H1 (cell line): ENCODE measurements around the gene AP2A1. TPM values are rescaled to one million over a fixed set of nuclear protein-coding genes. Genes with fewer than 3 reads are reported as not detected.

Experiments
- CTCF ChIA-PET: fragments of 300-600 bp; sonication (Branson Sonifier 250); formaldehyde crosslinking; loops from one replicate; lab custom pipeline; 2021; ENCODE audit not compliant: partially characterized antibody; lab: Charles Lee
- POLR2A ChIA-PET: fragments of 300-600 bp; sonication (Branson Sonifier 250); formaldehyde crosslinking; loops from one replicate; lab custom pipeline; 2021; ENCODE audit warnings: inconsistent platforms; ENCODE audit not compliant: partially characterized antibody; lab: Charles Lee
- DNase-seq, 2 experiments: peaks; one replicate each; pipeline versions ENCODE4 v3.0.0 to v3.0.0-alpha.2; 2010 to 2022; ENCODE audit warnings: low spot score in 2 of 2, low read depth in 1 of 2, mixed read lengths in 1 of 2
- FAIRE-seq: peaks from 2 replicates; lab custom pipeline; 2011; peaks lifted over from hg19 to GRCh38; lab: Jason Lieb, UNC
- H2AFZ ChIP-seq: 2 replicates; pipeline ENCODE4 v1.8.1; 2012; ENCODE audit warnings: low read length, inconsistent platforms
- H2AK5ac ChIP-seq: 2 replicates; pipeline ENCODE4 v1.6.1; 2013; ENCODE audit warnings: low read depth, low read length
- H2BK120ac ChIP-seq: replicated peaks from 2 replicates; pipeline ENCODE3; 2013; ENCODE audit warnings: low read depth, low read length, inconsistent platforms
- H2BK12ac ChIP-seq: 2 replicates; pipeline ENCODE4 v1.6.1; 2013; ENCODE audit warnings: low read depth, low read length
- H2BK15ac ChIP-seq: 2 replicates; pipeline ENCODE4 v1.6.1; 2013; ENCODE audit warnings: low read length
- H2BK20ac ChIP-seq: 2 replicates; pipeline ENCODE4 v1.6.1; 2013; ENCODE audit warnings: low read length
- H2BK5ac ChIP-seq: 2 replicates; pipeline ENCODE4 v1.6.1; 2013; ENCODE audit warnings: low read depth, low read length
- H3K14ac ChIP-seq: 2 replicates; pipeline ENCODE4 v1.6.1; 2013; ENCODE audit warnings: inconsistent platforms; ENCODE audit not compliant: insufficient read length
- H3K18ac ChIP-seq: 2 replicates; pipeline ENCODE4 v1.6.1; 2013; ENCODE audit warnings: low read length; ENCODE audit errors: extremely low read depth
- H3K23ac ChIP-seq: 2 replicates; pipeline ENCODE4 v1.6.1; 2013; ENCODE audit warnings: inconsistent platforms; ENCODE audit not compliant: insufficient read length
- H3K23me2 ChIP-seq: 2 replicates; pipeline ENCODE4 v1.6.1; 2013; ENCODE audit warnings: low read depth, low read length
- H3K27ac ChIP-seq: 2 replicates; pipeline ENCODE4 v1.6.1; 2011; ENCODE audit warnings: low read depth, low read length, inconsistent platforms
- H3K27me3 ChIP-seq, 4 experiments: replicated peaks in 1 of 4; 1 replicate in 1 of 4; 2 replicates in 3 of 4; pipeline versions ENCODE4 v1.6.1 to v1.8.1; 2011 to 2013; ENCODE audit warnings: low read length in 3 of 4, mild to moderate bottlenecking in 3 of 4, inconsistent platforms in 2 of 4, mixed read lengths in 2 of 4, moderate library complexity in 1 of 4; ENCODE audit not compliant: control insufficient read depth in 3 of 4, insufficient read depth in 3 of 4; ENCODE audit errors: extremely low read depth in 1 of 4
- H3K36me3 ChIP-seq, 4 experiments: 2 replicates each; pipeline versions ENCODE4 v1.6.1 to v1.8.1; 2011 to 2013; ENCODE audit warnings: mild to moderate bottlenecking in 4 of 4, low read length in 3 of 4, moderate library complexity in 2 of 4, control low read depth in 1 of 4, inconsistent platforms in 1 of 4; ENCODE audit not compliant: insufficient read depth in 4 of 4, control insufficient read depth in 2 of 4
- H3K4ac ChIP-seq: replicated peaks from 2 replicates; pipeline ENCODE3; 2013; ENCODE audit warnings: low read length, low read depth, mixed read lengths, inconsistent platforms; ENCODE audit not compliant: insufficient read length
- H3K4me1 ChIP-seq, 4 experiments: replicated peaks in 1 of 4; 1 replicate in 1 of 4; 2 replicates in 3 of 4; pipeline versions ENCODE4 v1.6.1 to v1.8.1; 2011 to 2013; ENCODE audit warnings: low read length in 3 of 4, inconsistent platforms in 2 of 4, mixed read lengths in 1 of 4; ENCODE audit not compliant: insufficient read depth in 4 of 4, control insufficient read depth in 3 of 4
- H3K4me2 ChIP-seq, 2 experiments: 2 replicates each; pipeline versions ENCODE4 v1.6.1 to v1.8.1; 2011 to 2013; ENCODE audit warnings: low read depth in 2 of 2, low read length in 2 of 2, control low read depth in 1 of 2, inconsistent platforms in 1 of 2, mild to moderate bottlenecking in 1 of 2; ENCODE audit not compliant: insufficient read depth in 1 of 2
- H3K4me3 ChIP-seq, 4 experiments: fragments of 200-600, 300-600 bp in 1 of 4; sonication (generic), shearing (Covaris generic), sonication (Bioruptor Twin) in 1 of 4; 2 replicates each; pipeline versions ENCODE4 v1.5.1 to v1.8.1; 2011 to 2016; ENCODE audit warnings: low read length in 4 of 4, low read depth in 3 of 4, control low read depth in 2 of 4, inconsistent platforms in 2 of 4, mild to moderate bottlenecking in 2 of 4, mixed read lengths in 1 of 4, moderate library complexity in 1 of 4; ENCODE audit not compliant: insufficient read depth in 2 of 4; ENCODE audit errors: extremely low read depth in 1 of 4
- H3K56ac ChIP-seq: replicated peaks from 2 replicates; pipeline ENCODE3; 2013; ENCODE audit warnings: low read depth, mild to moderate bottlenecking, mixed read lengths, low read length, inconsistent platforms; ENCODE audit not compliant: insufficient read length
- H3K79me1 ChIP-seq: 2 replicates; pipeline ENCODE4 v1.6.1; 2013; ENCODE audit warnings: low read depth, low read length, control low read depth
- H3K79me2 ChIP-seq, 2 experiments: 2 replicates each; pipeline versions ENCODE4 v1.6.1 to v1.8.1; 2012 to 2013; ENCODE audit warnings: low read length in 2 of 2, mild to moderate bottlenecking in 2 of 2, inconsistent platforms in 1 of 2; ENCODE audit not compliant: insufficient read depth in 2 of 2, control insufficient read depth in 1 of 2
- H3K9ac ChIP-seq, 4 experiments: replicated peaks in 1 of 4; 1 replicate in 1 of 4; 2 replicates in 3 of 4; pipeline versions ENCODE4 v1.6.1 to v1.8.1; 2011 to 2013; ENCODE audit warnings: low read depth in 3 of 4, low read length in 3 of 4, control low read depth in 2 of 4, mild to moderate bottlenecking in 2 of 4, moderate library complexity in 2 of 4, inconsistent platforms in 1 of 4; ENCODE audit errors: extremely low read depth in 1 of 4
- H3K9me3 ChIP-seq, 2 experiments: 2 replicates each; pipeline versions ENCODE4 v1.6.1 to v1.8.1; 2012 to 2013; ENCODE audit warnings: mild to moderate bottlenecking in 2 of 2, moderate library complexity in 2 of 2, control low read depth in 1 of 2, inconsistent platforms in 1 of 2, low read depth in 1 of 2, low read length in 1 of 2, mixed read lengths in 1 of 2; ENCODE audit not compliant: insufficient read depth in 2 of 2
- H4K20me1 ChIP-seq, 2 experiments: replicated peaks in 1 of 2; 2 replicates each; pipeline versions ENCODE3 to v1.8.1; 2011 to 2013; ENCODE audit warnings: inconsistent platforms in 2 of 2, low read length in 2 of 2, mild to moderate bottlenecking in 1 of 2; ENCODE audit not compliant: insufficient read depth in 2 of 2, control insufficient read depth in 1 of 2
- H4K5ac ChIP-seq: 2 replicates; pipeline ENCODE4 v1.6.1; 2013; ENCODE audit warnings: low read length, low read depth, mixed read lengths, inconsistent platforms; ENCODE audit not compliant: insufficient read length
- H4K8ac ChIP-seq: 2 replicates; pipeline ENCODE4 v1.8.0; 2013; ENCODE audit warnings: mild to moderate bottlenecking, moderate library complexity, low read length, inconsistent platforms; ENCODE audit not compliant: insufficient read depth; ENCODE audit errors: extremely low read depth
- H4K91ac ChIP-seq: replicated peaks from 2 replicates; pipeline ENCODE3; 2013; ENCODE audit warnings: low read length, mixed read lengths, inconsistent platforms; ENCODE audit not compliant: insufficient read length
- BCL11A ChIP-seq, 2 experiments: IDR thresholded peaks; one replicate each; pipeline ENCODE4 v1.6.1; 2011; ENCODE audit warnings: low read depth in 2 of 2, low read length in 2 of 2, mild to moderate bottlenecking in 2 of 2
- GTF2F1 ChIP-seq: IDR thresholded peaks from 2 replicates; pipeline ENCODE4 v1.6.1; 2012; ENCODE audit warnings: low read depth, low read length, improper control_type of control experiment, borderline replicate concordance
- HDAC6 ChIP-seq: IDR thresholded peaks from one replicate; pipeline ENCODE4 v1.7.1; 2012; ENCODE audit warnings: low read depth, mild to moderate bottlenecking, inconsistent platforms, low read length, moderate library complexity
- JUND ChIP-seq: IDR thresholded peaks from 2 replicates; pipeline ENCODE4 v1.6.1; 2011; ENCODE audit warnings: mild to moderate bottlenecking, improper control_type of control experiment, low read length
- NRF1 ChIP-seq: IDR thresholded peaks from 2 replicates; pipeline ENCODE4 v1.6.1; 2011; ENCODE audit warnings: mild to moderate bottlenecking, low read depth, low read length, improper control_type of control experiment
- POLR2A ChIP-seq, 2 experiments: IDR thresholded peaks; 1 replicate in 1 of 2; 2 replicates in 1 of 2; pipeline ENCODE4 v1.6.1; 2011; ENCODE audit warnings: low read depth in 2 of 2, low read length in 2 of 2, mild to moderate bottlenecking in 2 of 2; ENCODE audit errors: control extremely low read depth in 1 of 2
- SP2 ChIP-seq: IDR thresholded peaks from 2 replicates; pipeline ENCODE4 v1.6.1; 2012; ENCODE audit warnings: mild to moderate bottlenecking, low read length, inconsistent platforms
- WGBS, 2 experiments: shearing (Covaris generic) in 1 of 2; methylation state at CpG; one replicate each; pipeline versions ENCODE4 v1.1.6 to v1.1.7; 2013 to 2015; ENCODE audit warnings: low lambda C conversion rate in 2 of 2, mixed read lengths in 2 of 2, inconsistent platforms in 1 of 2, low coverage in 1 of 2, missing lambda C conversion rate in 1 of 2; ENCODE audit not compliant: insufficient replicate concordance in 2 of 2, insufficient coverage in 1 of 2, insufficient read length in 1 of 2; ENCODE audit errors: extremely low coverage in 1 of 2, missing lambda C conversion rate in 1 of 2; 5-methylcytosine and 5-hydroxymethylcytosine counted together
- polyA plus RNA-seq, 7 experiments: library from polyadenylated mRNA; depleted of rRNA in 3 of 7; stranded (reverse) in 5 of 7; unstranded in 2 of 7; fragments of >200 nt in 5 of 7; fragments of 200-250 nt in 2 of 7; gene quantifications; 1 replicate in 5 of 7; 2 replicates in 1 of 7; 4 replicates in 1 of 7; pipeline versions ENCODE4 v1.2.1 to v1.2.3, GENCODE V29; 2011 to 2013; ENCODE audit warnings: missing spikeins in 2 of 7, mixed read lengths in 2 of 7
- total RNA-seq: library from RNA; stranded (reverse); fragmentation: NEBNext Ultra II Directional; extraction: Animal tissue kit (Norgen Biotek cat#: 25700); gene quantifications from 2 replicates; pipeline ENCODE4 v1.2.1, GENCODE V29; 2021
- TF ChIP-seq, protein P1 (sequence below): IDR thresholded peaks from 2 replicates; pipeline ENCODE4 v1.6.1; 2011; ENCODE audit warnings: low read length, improper control_type of control experiment

AP2A1 gene
- total and polyA plus RNA-seq, 2 of the 8 experiments (the other 6 are each of a cell fraction or from before 2014, with no cell fraction given) = 105 to 106 TPM

DNA sequence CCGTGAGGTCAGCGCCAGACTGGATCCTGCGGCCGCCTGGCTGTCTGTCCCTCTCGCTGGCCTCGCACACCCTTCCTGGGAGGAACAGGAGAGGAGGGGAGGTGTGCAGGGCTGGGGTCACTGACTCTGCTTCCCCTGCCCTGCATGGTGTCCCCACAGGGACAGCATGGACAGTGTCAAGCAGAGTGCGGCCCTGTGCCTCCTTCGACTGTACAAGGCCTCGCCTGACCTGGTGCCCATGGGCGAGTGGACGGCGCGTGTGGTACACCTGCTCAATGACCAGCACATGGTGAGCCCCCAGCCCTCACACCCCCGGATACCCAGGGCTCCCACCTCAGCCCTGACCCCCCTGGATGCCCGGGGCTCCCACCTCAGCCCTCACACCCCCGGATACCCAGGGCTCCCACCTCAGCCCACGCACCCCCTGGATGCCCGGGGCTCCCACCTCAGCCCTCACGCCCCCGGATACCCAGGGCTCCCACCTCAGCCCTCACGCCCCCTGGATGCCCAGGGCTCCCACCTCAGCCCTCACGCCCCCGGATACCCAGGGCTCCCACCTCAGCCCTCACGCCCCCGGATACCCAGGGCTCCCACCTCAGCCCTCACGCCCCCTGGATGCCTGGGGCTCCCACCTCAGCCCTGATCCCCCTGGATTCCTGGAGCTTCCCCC is 25.1 kb downstream of the AP2A1 start:
- Histone ChIP-seq H3K23ac (no peak overlapping the region), H3K4me1 (no peaks in the 10 kb centered on the region), H3K79me1 (peaks cover 3% of the 10 kb centered on the region), H4K5ac (no peak overlapping the region), H2BK5ac (no peak overlapping the region), H4K91ac (no peak overlapping the region), H3K9me3 (no peaks in the 10 kb centered on the region), H3K36me3 (peaks cover 3 to 42% (median 23%) of the 10 kb centered on the region in 4 experiments; a peak in 7 of 8 replicates), H4K8ac (no peak overlapping the region), H2BK12ac (no peak overlapping the region), H2BK15ac (no peak overlapping the region), H3K18ac (no peak overlapping the region), H4K20me1 (peaks cover 4 to 16% of the 10 kb centered on the region in 2 experiments), H3K79me2 (no peaks in the 10 kb centered on the region; a peak in 1 of 4 replicates), H3K4me2 (no peak overlapping the region), H3K27ac (no peak overlapping the region), H3K9ac (no peak overlapping the region), H2AFZ (no peak overlapping the region), H2BK20ac (no peak overlapping the region), H3K14ac (no peak overlapping the region), H3K56ac (no peak overlapping the region), H3K4me3 (no peak overlapping the region), H3K4ac (no peak overlapping the region), H2AK5ac (no peak overlapping the region), H3K27me3 (no peaks in the 10 kb centered on the region), H3K23me2 (no peaks in the 10 kb centered on the region), H2BK120ac (no peak overlapping the region)
- 97% methylated on average over 15 of the region's 26 CpGs; no CpG with 5 or more reads in 1 of the 2 experiments for WGBS, 2 experiments
- DNase-seq = no peak
- TF ChIP-seq NRF1 = no peak
- no peak for TF ChIP-seq GTF2F1
- TF ChIP-seq POLR2A (IDR thresholded peaks at IDR 0.05; ENCODE audit: control extremely low read depth in 1 of 2, low read depth in 2 of 2, low read length in 2 of 2) = no peak
- no peak for TF ChIP-seq HDAC6
- TF ChIP-seq, protein P1, sequence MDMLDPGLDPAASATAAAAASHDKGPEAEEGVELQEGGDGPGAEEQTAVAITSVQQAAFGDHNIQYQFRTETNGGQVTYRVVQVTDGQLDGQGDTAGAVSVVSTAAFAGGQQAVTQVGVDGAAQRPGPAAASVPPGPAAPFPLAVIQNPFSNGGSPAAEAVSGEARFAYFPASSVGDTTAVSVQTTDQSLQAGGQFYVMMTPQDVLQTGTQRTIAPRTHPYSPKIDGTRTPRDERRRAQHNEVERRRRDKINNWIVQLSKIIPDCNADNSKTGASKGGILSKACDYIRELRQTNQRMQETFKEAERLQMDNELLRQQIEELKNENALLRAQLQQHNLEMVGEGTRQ = no peak
- TF ChIP-seq JUND = no peak
- TF ChIP-seq SP2 = no peak
- no peak for TF ChIP-seq BCL11A (IDR thresholded peaks at IDR 0.05; ENCODE audit: low read depth in 2 of 2, low read length in 2 of 2)
- FAIRE-seq = no peak
- POLR2A ChIA-PET = no interaction called here
- CTCF ChIA-PET = interaction anchor here (0.9 to 1.1 kb wide), 3 partner anchors 12 to 108 kb away, joined by 3 read pairs; no protein-coding TSS in a partner anchor
